ENCODE results near the gene VAMP3. TPM values are rescaled to one million over a fixed set of nuclear protein-coding genes. Genes with fewer than 3 reads are reported as not detected.

Gene VAMP3
- total and polyA plus RNA-seq, 9 of the 15 experiments (the other 6 are each of a cell fraction or from before 2014, with no cell fraction given): 27.1 to 71.3 (median 47.5) TPM

DNA sequence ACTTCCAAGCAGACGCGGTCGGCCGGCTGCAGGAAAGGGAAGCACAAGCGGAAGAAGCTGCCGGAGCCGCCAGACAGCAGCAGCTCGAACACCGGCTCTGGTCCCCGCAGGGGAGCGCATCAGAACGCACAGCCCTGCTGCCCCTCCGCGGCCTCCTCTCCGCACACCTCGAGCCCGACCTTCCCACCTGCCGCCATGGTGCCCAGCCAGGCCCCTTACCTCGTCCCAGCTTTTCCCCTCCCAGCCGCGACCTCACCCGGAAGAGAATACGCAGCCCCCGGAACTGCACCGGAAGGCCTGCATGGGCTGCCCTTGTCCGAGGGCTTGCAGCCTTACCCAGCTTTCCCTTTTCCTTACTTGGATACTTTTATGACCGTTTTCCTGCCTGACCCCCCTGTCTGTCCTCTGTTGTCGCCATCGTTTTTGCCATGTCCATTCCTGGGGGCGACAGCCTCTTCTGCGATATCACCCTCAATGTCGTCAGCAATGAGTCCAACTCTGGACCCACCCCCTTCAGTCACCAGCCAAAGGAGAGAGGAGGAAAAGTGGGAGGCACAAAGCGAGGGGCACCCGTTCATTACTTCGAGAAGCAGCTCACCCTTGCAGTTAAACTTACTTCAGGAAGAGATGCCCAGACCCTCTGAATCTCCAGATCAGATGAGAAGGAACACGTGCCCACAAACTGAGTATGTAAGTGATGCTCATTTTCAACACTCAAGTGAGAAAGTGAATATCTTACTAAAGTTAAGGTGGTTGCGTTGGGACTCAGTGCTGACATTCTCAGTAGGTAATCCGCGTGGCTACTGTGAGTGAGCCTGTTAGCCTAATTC, 56.2 kb downstream of the VAMP3 start (continued):
- TF ChIP-seq, protein P1, sequence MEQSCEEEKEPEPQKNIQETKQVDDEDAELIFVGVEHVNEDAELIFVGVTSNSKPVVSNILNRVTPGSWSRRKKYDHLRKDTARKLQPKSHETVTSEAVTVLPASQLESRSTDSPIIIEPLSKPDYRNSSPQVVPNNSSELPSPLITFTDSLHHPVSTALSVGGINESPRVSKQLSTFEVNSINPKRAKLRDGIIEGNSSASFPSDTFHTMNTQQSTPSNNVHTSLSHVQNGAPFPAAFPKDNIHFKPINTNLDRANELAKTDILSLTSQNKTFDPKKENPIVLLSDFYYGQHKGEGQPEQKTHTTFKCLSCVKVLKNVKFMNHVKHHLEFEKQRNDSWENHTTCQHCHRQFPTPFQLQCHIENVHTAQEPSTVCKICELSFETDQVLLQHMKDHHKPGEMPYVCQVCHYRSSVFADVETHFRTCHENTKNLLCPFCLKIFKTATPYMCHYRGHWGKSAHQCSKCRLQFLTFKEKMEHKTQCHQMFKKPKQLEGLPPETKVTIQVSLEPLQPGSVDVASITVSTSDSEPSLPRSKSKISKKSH (CRISPR knock-in tag; IDR thresholded peaks at IDR 0.05): no peak
- TF ChIP-seq RBM39 (optimal IDR thresholded peaks at IDR 0.05; ENCODE audit: low read depth, low read length): no peak
- no peak for TF ChIP-seq GTF2E2 (tag; IDR thresholded peaks at IDR 0.05)
- TF ChIP-seq KLF6 (CRISPR knock-in tag; IDR thresholded peaks at IDR 0.05; ENCODE audit: borderline replicate concordance): peak; percentile 15; the same call in 1 of the 2 replicates
- TF ChIP-seq MAFK (IDR thresholded peaks at IDR 0.05; ENCODE audit: low read length): no peak
- no peak for TF ChIP-seq ZNF24 (IDR thresholded peaks at IDR 0.05)
- no peak for TF ChIP-seq POLR3A (IDR thresholded peaks at IDR 0.05; ENCODE audit: borderline replicate concordance, extremely low read depth, insufficient read depth, insufficient read length)
- TF ChIP-seq MTA2 (IDR thresholded peaks at IDR 0.05; ENCODE audit: low read depth): peak; percentile 74
- TF ChIP-seq, protein P2, sequence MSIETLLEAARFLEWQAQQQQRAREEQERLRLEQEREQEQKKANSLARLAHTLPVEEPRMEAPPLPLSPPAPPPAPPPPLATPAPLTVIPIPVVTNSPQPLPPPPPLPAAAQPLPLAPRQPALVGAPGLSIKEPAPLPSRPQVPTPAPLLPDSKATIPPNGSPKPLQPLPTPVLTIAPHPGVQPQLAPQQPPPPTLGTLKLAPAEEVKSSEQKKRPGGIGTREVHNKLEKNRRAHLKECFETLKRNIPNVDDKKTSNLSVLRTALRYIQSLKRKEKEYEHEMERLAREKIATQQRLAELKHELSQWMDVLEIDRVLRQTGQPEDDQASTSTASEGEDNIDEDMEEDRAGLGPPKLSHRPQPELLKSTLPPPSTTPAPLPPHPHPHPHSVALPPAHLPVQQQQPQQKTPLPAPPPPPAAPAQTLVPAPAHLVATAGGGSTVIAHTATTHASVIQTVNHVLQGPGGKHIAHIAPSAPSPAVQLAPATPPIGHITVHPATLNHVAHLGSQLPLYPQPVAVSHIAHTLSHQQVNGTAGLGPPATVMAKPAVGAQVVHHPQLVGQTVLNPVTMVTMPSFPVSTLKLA (conservative IDR thresholded peaks at IDR 0.05): peak; percentile 37 to 70; a peak in 3 of 4 replicates
- TF ChIP-seq ELF1 (tag; IDR thresholded peaks at IDR 0.05): peak; percentile 87
- TF ChIP-seq, protein P3, sequence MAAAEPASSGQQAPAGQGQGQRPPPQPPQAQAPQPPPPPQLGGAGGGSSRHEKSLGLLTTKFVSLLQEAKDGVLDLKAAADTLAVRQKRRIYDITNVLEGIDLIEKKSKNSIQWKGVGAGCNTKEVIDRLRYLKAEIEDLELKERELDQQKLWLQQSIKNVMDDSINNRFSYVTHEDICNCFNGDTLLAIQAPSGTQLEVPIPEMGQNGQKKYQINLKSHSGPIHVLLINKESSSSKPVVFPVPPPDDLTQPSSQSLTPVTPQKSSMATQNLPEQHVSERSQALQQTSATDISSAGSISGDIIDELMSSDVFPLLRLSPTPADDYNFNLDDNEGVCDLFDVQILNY (CRISPR knock-in tag; IDR thresholded peaks at IDR 0.05): no peak
- no peak for TF ChIP-seq ZNF224 (CRISPR knock-in tag; IDR thresholded peaks at IDR 0.05)
- TF ChIP-seq PHB (CRISPR knock-in tag; IDR thresholded peaks at IDR 0.05): no peak
- TF ChIP-seq ESRRB (CRISPR knock-in tag; IDR thresholded peaks at IDR 0.05; ENCODE audit: borderline replicate concordance): no peak
- no peak for TF ChIP-seq RBM34 (IDR thresholded peaks at IDR 0.05; ENCODE audit: borderline replicate concordance, insufficient read depth, low read length)
- TF ChIP-seq NR1H2 (CRISPR knock-in tag; IDR thresholded peaks at IDR 0.05): no peak
- peak; percentile 41 to 52; a peak in 2 of 4 replicates for TF ChIP-seq SIN3A (IDR thresholded peaks at IDR 0.05; ENCODE audit: borderline replicate concordance in 2 of 2, control insufficient read depth in 1 of 2, low read depth in 2 of 2, low read length in 2 of 2)
- TF ChIP-seq ZNF143 (CRISPR knock-in tag; IDR thresholded peaks at IDR 0.05): no peak
- no peak for TF ChIP-seq ZNF584 (CRISPR knock-in tag; IDR thresholded peaks at IDR 0.05; ENCODE audit: low read depth)
- peak in 1 of 2 experiments; percentile 20; a peak in 1 of 4 replicates for TF ChIP-seq TBL1XR1 (IDR thresholded peaks at IDR 0.05; ENCODE audit: low read length in 2 of 2)
- TF ChIP-seq ZFP91 (CRISPR knock-in tag; IDR thresholded peaks at IDR 0.05): no peak; the same call in 1 of the 2 replicates
- no peak for TF ChIP-seq MED1 (CRISPR knock-in tag; IDR thresholded peaks at IDR 0.05; ENCODE audit: borderline replicate concordance)
